ENCODE data around the gene KRT20. TPM values are rescaled to one million over a fixed set of nuclear protein-coding genes. Genes with fewer than 3 reads are reported as not detected.

KRT20 gene
- total and polyA plus RNA-seq, 2 donors (not counting 3 experiments of a cell fraction or from before 2014, with no cell fraction given) = not detected

DNA sequence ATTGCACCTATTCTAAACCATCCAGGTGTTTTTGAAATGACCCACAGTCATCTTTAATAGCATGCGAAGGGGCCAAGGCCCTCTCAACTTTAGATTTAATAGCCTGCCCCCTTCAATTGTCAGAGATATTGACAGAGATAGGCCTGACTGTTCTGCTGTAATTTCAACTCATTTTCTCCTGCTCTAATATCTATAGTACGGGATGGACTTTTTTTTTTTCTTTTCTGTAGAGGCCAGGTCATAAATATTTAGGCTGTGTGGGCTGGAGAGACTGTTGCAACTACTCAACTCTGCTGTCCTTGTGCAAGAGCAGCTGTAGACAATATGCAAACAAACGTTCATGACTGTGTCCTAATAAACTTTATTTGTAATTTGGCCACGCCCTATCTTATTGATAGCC lies 24.7 kb upstream of the KRT20 start:
- H3K4me2 ChIP-seq (ENCODE audit: insufficient read depth, low read length) = no peak overlapping the region
- DNase-seq (ENCODE audit: low read depth, low spot score) (no peak), FAIRE-seq (no peak)
- H3K79me2 ChIP-seq (ENCODE audit: control insufficient read depth, insufficient read depth, low read length) = no peaks in the 10 kb centered on the region
- intact Hi-C loops (cut with micrococcal nuclease) = loop anchor here (1.0 kb wide), 8 partner anchors 52 to 757 kb away; no protein-coding TSS in a partner anchor
- dilution Hi-C loops (cut with MboI; ENCODE audit: extremely low pct_ligation_motif_present, low sequenced_read_pairs) = no loop called here
- no peaks in the 10 kb centered on the region for H3K9me3 ChIP-seq (replicated peaks; ENCODE audit: control insufficient read depth, insufficient read depth, low read length)
- H3K27ac ChIP-seq (ENCODE audit: insufficient read depth, low read depth, low read length) = no peak overlapping the region
- no TSS peak for BruUV-seq (replicated peaks)
- H3K9me1 ChIP-seq (replicated peaks; ENCODE audit: control insufficient read depth, extremely low read depth, insufficient read depth, low read length) = no peaks in the 10 kb centered on the region
- H3K4me1 ChIP-seq (ENCODE audit: control insufficient read depth, extremely low read depth, insufficient read depth, low read length) = peaks cover 13% of the 10 kb centered on the region
- CTCF ChIA-PET = interaction anchor here (0.6 to 4.0 kb wide), 22 partner anchors 22 to 756 kb away, joined by 3 to 50 read pairs (median 3); partner anchors contain the start of gene KRT36
- no peak overlapping the region for H3K9ac ChIP-seq (replicated peaks; ENCODE audit: extremely low read depth, insufficient read depth, low read length)
- POLR2A ChIA-PET = no interaction called here
- H3K27me3 ChIP-seq (ENCODE audit: control insufficient read depth in 2 of 2, insufficient read depth in 2 of 2, low read length in 2 of 2) = peaks cover 0 to 3% of the 10 kb centered on the region in 2 experiments
- TF ChIP-seq, protein P1, sequence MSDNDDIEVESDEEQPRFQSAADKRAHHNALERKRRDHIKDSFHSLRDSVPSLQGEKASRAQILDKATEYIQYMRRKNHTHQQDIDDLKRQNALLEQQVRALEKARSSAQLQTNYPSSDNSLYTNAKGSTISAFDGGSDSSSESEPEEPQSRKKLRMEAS (IDR thresholded peaks at IDR 0.05; ENCODE audit: insufficient read depth, insufficient read length) = no peak
- TF ChIP-seq JUN (IDR thresholded peaks at IDR 0.05; ENCODE audit: borderline replicate concordance, insufficient read depth, insufficient read length, low read depth) (no peak), GATA2 (IDR thresholded peaks at IDR 0.05; ENCODE audit: insufficient read depth, insufficient read length, low read depth, low read length) (no peak), POLR2A (IDR thresholded peaks at IDR 0.05; ENCODE audit: low read depth, low read length) (no peak), POLR2AphosphoS5 (IDR thresholded peaks at IDR 0.05; ENCODE audit: insufficient read depth, low read depth, low read length) (no peak), MYC (IDR thresholded peaks at IDR 0.05; ENCODE audit: low read depth, low read length) (no peak), FOS (IDR thresholded peaks at IDR 0.05; ENCODE audit: borderline replicate concordance, insufficient read depth, low read length) (no peak), EZH2 (IDR thresholded peaks at IDR 0.05; ENCODE audit: borderline replicate concordance, low read depth, low read length, severe bottlenecking) (no peak)
- TF ChIP-seq, protein P2, sequence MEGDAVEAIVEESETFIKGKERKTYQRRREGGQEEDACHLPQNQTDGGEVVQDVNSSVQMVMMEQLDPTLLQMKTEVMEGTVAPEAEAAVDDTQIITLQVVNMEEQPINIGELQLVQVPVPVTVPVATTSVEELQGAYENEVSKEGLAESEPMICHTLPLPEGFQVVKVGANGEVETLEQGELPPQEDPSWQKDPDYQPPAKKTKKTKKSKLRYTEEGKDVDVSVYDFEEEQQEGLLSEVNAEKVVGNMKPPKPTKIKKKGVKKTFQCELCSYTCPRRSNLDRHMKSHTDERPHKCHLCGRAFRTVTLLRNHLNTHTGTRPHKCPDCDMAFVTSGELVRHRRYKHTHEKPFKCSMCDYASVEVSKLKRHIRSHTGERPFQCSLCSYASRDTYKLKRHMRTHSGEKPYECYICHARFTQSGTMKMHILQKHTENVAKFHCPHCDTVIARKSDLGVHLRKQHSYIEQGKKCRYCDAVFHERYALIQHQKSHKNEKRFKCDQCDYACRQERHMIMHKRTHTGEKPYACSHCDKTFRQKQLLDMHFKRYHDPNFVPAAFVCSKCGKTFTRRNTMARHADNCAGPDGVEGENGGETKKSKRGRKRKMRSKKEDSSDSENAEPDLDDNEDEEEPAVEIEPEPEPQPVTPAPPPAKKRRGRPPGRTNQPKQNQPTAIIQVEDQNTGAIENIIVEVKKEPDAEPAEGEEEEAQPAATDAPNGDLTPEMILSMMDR (IDR thresholded peaks at IDR 0.05; ENCODE audit: extremely low read depth in 1 of 2, insufficient read depth in 1 of 2, low read depth in 1 of 2, low read length in 2 of 2) = no peak
- no peaks in the 10 kb centered on the region for H3K36me3 ChIP-seq (ENCODE audit: control insufficient read depth in 2 of 2, extremely low read depth in 1 of 2, insufficient read depth in 2 of 2, low read length in 2 of 2)
- no peaks in the 10 kb centered on the region for H4K20me1 ChIP-seq (replicated peaks; ENCODE audit: control insufficient read depth, extremely low read depth, insufficient read depth, low read length)
- H2AFZ ChIP-seq (ENCODE audit: low read depth, low read length) = no peak overlapping the region
- H3K4me3 ChIP-seq (replicated peaks in 1 of 3; ENCODE audit: insufficient read depth in 1 of 3, low read depth in 1 of 3, low read length in 3 of 3) = no peak overlapping the region

Data from endothelial cell of umbilical vein (primary cell).